HCEC 1CT (cell line): ENCODE results near the gene GMDS.
"Not testable (repeated sequence)": the region's sequence is repeated elsewhere in the genome, so short reads cannot be mapped to it uniquely, and the experiment has no call there.

ENCODE experiments used
- DNase-seq: peaks from one replicate; pipeline ENCODE4 v3.0.0-alpha.2; 2017

The GMDS gene

GRCh38 chr6:1760876-1761275 is 484.5 kb downstream of the GMDS start:
- DNase-seq, result no peak

- no peak for DNase-seq
Measured at GRCh38 chr6:1759870-1760269, 485.5 kb downstream of the GMDS start.

DNA sequence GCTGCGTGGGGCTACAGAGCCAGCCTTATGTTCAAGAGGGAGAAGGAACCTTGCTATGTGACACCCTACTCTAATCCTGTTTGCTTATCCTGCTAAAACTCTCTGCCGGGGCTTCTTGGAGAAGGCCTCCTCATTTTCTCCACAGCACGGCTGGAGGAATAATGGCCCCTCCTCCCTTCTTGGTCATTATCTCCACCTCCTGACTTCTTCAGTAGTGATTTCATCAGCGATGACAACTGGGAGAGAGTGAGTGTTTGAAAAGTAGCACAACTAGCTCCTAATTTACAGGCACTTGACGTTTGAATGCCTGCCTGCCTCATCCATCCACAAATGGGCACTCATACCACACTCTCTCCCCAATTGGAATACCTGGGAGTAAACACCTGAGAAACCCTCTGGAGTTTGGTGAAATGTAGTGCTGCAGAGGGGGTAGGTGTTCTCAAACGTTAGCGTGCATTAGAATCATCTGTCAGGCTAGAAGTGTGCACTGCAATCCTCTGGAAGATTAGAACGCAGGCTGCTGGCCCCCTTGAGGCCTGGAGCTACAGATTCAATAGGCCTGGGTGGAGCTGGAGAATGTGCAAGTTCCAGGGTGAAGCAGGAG is 487.2 kb downstream of the GMDS start:
- DNase-seq, result no peak

- no peak for DNase-seq
Measured at GRCh38 chr6:1757131-1757530, 488.3 kb downstream of the GMDS start.

DNA sequence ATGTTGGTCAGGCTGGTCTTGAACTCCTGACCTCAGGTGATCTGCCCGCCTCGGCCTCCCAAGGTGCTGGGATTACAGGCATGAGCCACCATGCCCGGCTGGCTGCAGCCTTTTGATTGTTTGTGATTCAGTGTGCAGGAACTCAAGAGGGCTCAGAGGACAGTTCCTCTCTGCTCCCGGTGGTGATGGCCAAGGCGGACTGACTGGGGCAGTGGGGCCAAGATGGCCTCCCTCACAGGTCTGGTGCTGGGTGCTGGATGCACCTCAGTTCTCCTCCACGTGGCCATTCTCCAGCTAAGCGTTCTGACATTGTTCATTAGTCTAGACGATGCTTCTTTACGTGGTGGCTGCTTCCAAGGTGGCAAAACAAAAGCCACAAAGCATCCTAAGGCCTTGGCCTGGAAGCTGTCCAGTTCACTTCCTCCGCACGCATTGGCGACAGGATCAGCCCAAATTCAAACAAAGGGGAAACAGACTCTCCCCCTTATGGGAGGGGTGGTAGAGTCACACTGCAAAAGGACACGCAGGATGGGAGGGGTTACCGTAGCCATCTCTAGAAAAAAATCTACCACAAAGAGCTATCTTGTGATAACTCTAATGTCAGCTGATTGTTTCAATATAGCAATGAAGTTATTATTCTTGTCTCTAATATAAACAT is 488.8 kb downstream of the GMDS start:
- DNase-seq, result no peak

DNA sequence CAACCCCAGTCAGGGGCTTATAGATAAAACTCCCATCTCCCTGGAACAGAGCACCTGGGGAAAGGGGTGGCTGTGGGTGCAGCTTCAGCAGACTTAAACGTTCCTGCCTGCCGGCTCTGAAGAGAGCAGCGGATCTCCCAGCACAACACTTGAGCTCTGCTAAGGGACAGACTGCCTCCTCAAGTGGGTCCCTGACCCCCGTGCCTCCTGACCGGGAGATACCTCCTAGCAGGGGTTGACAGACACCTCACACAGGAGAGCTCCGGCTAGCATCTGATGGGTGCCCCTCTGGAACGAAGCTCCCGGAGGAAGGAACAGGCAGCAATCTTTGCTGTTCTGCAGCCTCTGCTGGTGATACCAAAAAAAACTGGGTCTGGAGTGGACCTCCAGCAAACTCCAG is 494.3 kb downstream of the GMDS start:
- DNase-seq, result not testable (repeated sequence)

DNA sequence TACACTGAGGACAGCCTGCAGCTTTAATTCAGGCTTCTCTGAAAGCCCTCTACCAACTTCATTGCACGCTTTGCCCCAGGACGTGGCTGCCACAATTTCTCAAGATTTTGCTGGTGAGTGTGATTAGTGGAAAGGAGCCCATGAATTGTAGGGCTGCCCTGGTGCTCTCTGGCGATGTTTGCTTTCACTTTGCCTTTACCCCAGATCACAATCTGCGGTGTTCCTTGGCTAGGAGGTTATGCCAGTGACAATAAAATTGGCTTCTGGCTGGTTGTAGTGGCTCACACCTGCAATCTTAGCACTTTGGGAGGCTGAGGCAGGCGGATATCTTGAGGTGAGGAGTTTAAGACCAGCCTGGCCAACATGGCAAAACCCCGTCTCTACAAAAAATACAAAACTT is 496.4 kb downstream of the GMDS start:
- no peak for DNase-seq

GRCh38 chr6:1747531-1747930 is 497.9 kb downstream of the GMDS start:
- DNase-seq, result no peak

- no peak for DNase-seq
Measured at GRCh38 chr6:1747003-1747402, 498.4 kb downstream of the GMDS start.

DNA sequence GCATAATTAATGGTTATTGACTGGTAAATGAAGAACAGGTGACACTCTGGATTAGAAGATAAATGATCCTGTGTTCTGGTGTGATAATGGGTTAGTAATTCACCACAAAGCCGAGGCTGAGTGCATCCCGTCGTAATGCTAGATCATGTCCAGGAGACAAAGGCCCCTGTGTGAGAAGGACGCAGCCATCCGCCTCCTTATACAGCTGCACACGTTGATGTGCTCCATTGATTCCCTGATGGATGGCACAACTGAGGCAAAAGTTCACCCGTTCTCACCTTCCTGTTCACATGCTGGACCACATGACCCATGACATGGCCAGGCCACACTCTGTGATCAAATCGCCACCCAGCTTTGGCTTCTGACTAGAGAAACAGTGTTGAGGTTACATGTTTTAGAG is 499.6 kb downstream of the GMDS start:
- DNase-seq, result no peak

DNA sequence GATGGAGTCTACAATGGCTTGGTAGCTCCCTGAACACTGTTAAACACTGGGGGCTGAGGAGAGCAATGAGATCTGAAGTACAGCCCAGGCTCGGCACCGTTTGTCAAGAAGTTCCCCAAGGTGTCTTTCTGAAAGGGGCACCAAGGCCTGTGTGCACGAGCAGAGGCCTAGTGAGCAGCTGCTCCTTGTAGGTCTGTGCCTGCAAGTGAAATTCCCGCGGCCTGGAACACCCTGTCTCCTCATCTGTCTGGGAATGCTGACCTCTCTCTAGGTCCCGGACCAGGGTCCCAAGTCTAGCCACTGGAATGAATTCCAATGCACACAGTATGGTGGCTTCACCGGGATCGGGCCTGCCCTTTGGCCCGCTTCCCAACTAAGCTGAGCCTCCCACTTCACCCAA is 500.9 kb downstream of the GMDS start:
- DNase-seq, result no peak

DNA sequence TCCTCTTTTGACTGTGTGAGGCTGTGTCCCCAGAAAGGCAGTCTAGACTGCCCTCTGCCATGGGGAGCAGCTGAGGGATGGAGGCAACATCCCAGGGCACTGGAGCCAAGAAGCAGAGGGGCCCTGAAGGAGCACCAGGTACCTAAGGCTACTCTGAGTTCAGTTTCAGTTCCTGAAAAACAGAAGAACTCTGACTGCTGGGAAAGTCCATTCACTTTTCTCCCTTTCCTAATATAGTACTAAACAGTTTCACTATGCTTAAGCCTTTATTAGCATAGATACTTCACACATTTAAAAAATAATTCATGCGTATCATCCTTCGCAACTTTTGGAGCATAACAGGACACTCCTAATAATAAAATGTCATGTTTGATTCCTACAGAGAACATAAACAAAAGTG is 505.7 kb downstream of the GMDS start:
- DNase-seq, result no peak

DNA sequence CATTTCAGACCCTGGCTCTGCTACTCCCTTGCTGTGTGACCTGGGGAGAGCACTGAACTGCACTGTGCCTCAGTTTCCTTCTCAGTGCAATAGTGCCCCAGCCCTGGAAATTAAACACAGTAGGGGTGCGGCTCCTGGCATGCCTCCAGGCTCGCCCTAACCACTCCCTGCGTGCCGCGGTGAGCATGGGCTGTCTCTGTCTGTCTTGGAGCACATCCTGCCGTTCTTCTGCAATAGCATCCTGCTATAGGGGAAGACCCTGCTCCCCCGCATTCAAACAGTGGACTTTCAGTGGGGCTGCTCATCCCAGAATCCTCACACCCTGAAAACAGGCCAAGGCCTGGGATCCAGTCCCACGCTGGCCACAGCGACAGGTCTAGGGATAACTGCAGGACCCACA is 506.2 kb downstream of the GMDS start:
- no peak for DNase-seq

GRCh38 chr6:1738558-1739081 is 506.8 kb downstream of the GMDS start:
- DNase-seq, result no peak

GRCh38 chr6:1737463-1738311 is 507.7 kb downstream of the GMDS start:
- DNase-seq, result no peak

DNA sequence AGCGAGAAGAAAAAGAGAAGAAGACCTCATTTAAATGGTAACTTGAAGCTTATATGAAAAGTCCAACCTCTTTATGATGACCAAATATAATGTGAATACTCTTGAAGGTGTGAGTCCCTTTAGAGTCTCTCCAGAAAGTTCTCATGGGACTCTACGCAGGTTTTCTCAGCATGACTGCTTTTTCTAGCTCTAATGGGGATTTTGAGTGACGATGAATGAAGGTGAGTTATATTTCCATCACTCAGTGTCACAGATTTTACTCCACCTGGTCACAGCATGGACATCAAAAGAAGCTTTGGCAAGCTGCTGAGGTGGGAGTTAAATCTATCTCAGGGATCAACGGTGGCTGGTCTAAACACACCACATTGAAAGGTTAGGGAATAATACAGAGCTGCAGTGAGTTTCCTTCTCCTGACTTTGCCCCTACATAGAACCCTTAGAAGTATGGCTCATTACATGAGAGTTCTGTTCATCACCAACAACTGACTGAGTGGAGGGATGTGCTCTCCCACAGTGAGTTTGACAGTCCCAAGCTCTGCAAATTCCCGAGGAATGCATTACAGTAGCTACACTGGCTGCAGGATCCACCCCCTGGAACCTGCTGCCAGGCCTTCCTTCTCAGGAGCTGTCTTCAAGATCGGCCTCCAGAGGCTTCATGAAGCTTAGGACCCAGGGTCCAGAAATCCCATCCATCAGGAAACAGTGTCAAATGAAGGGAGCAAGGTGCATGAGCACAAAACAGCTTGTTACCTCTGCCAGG is 508.9 kb downstream of the GMDS start:
- no peak for DNase-seq

DNA sequence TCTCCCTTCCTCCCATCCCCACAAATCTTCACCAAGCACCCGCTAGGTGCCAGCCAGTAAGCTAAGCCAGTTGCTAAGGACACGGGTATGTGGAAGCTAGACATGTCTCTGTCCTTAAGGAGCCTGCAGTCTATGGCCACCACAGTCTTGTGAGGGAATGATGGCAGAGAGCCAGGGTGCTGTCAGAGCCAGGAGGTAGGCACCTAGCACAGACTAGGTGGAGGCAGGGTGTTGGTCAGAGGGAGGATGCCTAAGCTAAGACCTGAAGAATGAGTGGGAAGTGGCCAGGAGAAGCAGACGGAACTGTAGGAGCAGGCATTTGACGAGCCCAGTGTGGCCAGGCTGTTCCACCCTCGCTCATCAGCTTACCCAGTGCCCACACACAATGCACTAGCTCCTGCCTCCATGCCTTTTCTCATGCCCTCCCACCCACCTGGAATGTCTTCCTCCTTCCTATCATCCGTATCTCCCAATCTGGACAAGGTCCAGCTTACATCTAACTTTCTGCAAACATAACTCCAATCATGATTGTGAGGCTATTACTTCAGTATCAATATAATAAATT is 510.1 kb downstream of the GMDS start:
- DNase-seq, result no peak

- no peak for DNase-seq
Measured at GRCh38 chr6:1730882-1731281, 514.5 kb downstream of the GMDS start.

DNA sequence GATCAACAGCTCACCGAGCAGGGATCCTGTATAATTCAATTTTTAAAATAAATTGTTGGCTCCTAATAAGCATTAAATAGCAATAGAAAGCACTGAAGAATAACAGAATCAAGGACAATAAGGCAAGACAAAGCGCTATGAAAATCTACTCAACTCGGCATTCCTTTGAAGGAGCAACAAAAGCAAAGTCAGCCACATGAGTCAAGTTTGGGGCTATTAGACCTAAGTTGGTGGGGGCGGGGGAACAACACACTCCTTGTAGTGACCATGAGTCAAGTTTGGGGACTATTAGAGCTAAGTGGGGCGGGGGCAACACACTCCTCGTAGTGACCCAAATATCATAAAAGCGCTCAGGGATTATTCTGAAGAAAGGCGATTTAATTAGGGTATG is 515.7 kb downstream of the GMDS start:
- DNase-seq, result no peak

DNA sequence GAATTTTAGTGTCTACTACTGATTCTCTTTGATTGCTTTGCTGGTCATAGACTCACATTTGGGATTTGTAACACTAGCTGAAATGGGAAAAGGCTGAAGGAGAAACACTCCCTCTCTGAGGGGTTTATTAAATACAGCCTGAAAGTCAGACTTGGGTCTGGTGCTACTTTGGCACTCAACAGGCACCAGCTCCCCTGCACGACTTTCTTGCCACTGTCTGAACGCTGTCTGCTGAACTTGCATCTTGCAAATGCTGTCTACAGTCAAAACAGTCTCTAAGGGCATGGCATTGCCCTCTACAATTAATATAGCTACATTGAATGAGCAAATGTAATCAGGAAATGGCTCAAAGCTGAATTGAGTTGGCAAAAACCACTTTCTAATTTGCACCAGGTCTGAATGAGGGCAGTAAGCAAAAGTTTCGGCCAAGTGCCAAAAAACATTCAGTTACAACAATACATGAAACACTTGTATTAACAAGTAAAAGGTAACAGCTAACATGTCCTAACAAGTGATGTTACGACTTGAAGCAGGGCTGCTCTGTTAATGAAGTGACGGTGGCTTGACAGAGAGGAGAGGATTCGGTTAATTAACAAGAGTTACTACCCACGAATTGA is 516.2 kb downstream of the GMDS start:
- DNase-seq, result no peak

GRCh38 chr6:1726341-1726768 is 519.0 kb downstream of the GMDS start:
- no peak for DNase-seq

DNA sequence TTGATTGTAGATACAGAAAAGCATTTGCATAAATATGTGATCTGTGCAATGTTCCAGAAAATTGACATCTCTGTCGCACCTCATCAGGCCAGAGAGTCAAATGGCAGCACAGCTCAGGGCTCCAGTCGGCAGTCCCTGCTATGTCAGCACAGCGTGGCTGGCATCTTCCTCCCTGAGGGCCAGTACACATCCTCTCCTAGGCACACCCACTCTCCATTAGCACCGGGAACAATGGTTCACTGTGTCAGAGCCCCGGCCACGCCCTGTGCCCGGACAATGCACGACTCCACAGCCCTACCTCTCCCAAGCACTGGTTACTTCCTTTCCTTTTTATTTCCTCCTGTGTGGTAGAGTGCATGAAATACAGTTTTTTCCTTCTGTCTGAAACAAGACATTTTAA is 520.8 kb downstream of the GMDS start:
- DNase-seq, result no peak
